IPS-20b (cell line): ENCODE measurements around the gene MPDZ.

ENCODE experiments used
- H3K27ac ChIP-seq: one replicate; pipeline ENCODE4 v1.5.1; 2013; ENCODE audit warnings: low read length
- H3K27me3 ChIP-seq: 2 replicates; pipeline ENCODE4 v1.6.1; 2013; ENCODE audit warnings: mild to moderate bottlenecking, low read length, inconsistent platforms; ENCODE audit not compliant: insufficient read depth
- H3K36me3 ChIP-seq: 2 replicates; pipeline ENCODE4 v1.6.1; 2013; ENCODE audit warnings: low read depth, mild to moderate bottlenecking, inconsistent platforms, low read length, moderate library complexity; ENCODE audit not compliant: insufficient read depth
- H3K4me1 ChIP-seq: 2 replicates; pipeline ENCODE4 v1.6.1; 2013; ENCODE audit warnings: mild to moderate bottlenecking, control low read depth, inconsistent platforms, low read length, moderate library complexity; ENCODE audit not compliant: insufficient read depth
- H3K4me3 ChIP-seq: 2 replicates; pipeline ENCODE4 v1.5.1; 2013; ENCODE audit warnings: mild to moderate bottlenecking, low read length, inconsistent platforms
- H3K9ac ChIP-seq: 2 replicates; pipeline ENCODE4 v1.6.1; 2013; ENCODE audit warnings: low read depth, mild to moderate bottlenecking, inconsistent platforms, low read length, moderate library complexity
- H3K9me3 ChIP-seq: 2 replicates; pipeline ENCODE4 v1.6.1; 2013; ENCODE audit warnings: mild to moderate bottlenecking, low read depth, low read length, inconsistent platforms; ENCODE audit not compliant: insufficient read depth

The MPDZ gene

GRCh38 chr9:13279284-13280141 is at the start of gene MPDZ:
TSS of gene MPDZ (minus strand) at chr9:13279692. CDS start at chr9:13250315, 29,377 bp downstream.
- Histone ChIP-seq H3K27me3 (no peaks in the 10 kb centered on the region), H3K36me3 (no peaks in the 10 kb centered on the region), H3K9me3 (no peaks in the 10 kb centered on the region), H3K4me3 (peak within 1 kb of the TSS; percentile 73), H3K4me1 (peaks cover 10% of the 10 kb centered on the region), H3K9ac (peak within 1 kb of the TSS; percentile 88), H3K27ac (no peak within 1 kb of the TSS)

GRCh38 chr9:13324988-13325387 is 45.5 kb upstream of the MPDZ start:
- Histone ChIP-seq H3K9me3 (no peaks in the 10 kb centered on the region), H3K27ac (no peak overlapping the region), H3K27me3 (no peaks in the 10 kb centered on the region), H3K36me3 (no peaks in the 10 kb centered on the region), H3K4me3 (no peak overlapping the region), H3K4me1 (no peaks in the 10 kb centered on the region), H3K9ac (no peak overlapping the region)

- H3K27me3 ChIP-seq: no peaks in the 10 kb centered on the region
- H3K4me3 ChIP-seq: no peak overlapping the region
- no peaks in the 10 kb centered on the region for H3K4me1 ChIP-seq
- H3K36me3 ChIP-seq: no peaks in the 10 kb centered on the region
- H3K27ac ChIP-seq: no peak overlapping the region
- peaks cover 3% of the 10 kb centered on the region; the same call in 1 of the 2 replicates for H3K9me3 ChIP-seq
- no peak overlapping the region for H3K9ac ChIP-seq
Observed at GRCh38 chr9:13322828-13323550, 43.5 kb upstream of the MPDZ start.

GRCh38 chr9:13318027-13318426 is 38.5 kb upstream of the MPDZ start:
- H3K9ac ChIP-seq: no peak overlapping the region
- H3K4me1 ChIP-seq: no peaks in the 10 kb centered on the region
- H3K4me3 ChIP-seq: no peak overlapping the region
- H3K27ac ChIP-seq: no peak overlapping the region
- H3K36me3 ChIP-seq: no peaks in the 10 kb centered on the region
- no peaks in the 10 kb centered on the region for H3K27me3 ChIP-seq
- H3K9me3 ChIP-seq: peaks cover 6% of the 10 kb centered on the region; the same call in 1 of the 2 replicates

- Histone ChIP-seq H3K36me3 (no peaks in the 10 kb centered on the region), H3K9me3 (peaks cover 4% of the 10 kb centered on the region; the same call in 1 of the 2 replicates), H3K27ac (no peak overlapping the region), H3K4me3 (no peak overlapping the region), H3K27me3 (no peaks in the 10 kb centered on the region), H3K9ac (no peak overlapping the region), H3K4me1 (no peaks in the 10 kb centered on the region)
Observed at GRCh38 chr9:13296972-13297371, 17.5 kb upstream of the MPDZ start.

GRCh38 chr9:13295556-13295955 is 16.1 kb upstream of the MPDZ start:
- Histone ChIP-seq H3K4me1 (no peaks in the 10 kb centered on the region), H3K27ac (no peak overlapping the region), H3K9ac (no peak overlapping the region), H3K27me3 (no peaks in the 10 kb centered on the region), H3K4me3 (no peak overlapping the region), H3K36me3 (no peaks in the 10 kb centered on the region), H3K9me3 (peaks cover 4% of the 10 kb centered on the region; the same call in 1 of the 2 replicates)

- Histone ChIP-seq H3K9me3 (peaks cover 4% of the 10 kb centered on the region; the same call in 1 of the 2 replicates), H3K9ac (no peak overlapping the region), H3K27me3 (no peaks in the 10 kb centered on the region)
Observed at GRCh38 chr9:13292782-13293181, 13.3 kb upstream of the MPDZ start.

GRCh38 chr9:13292158-13292557 is 12.7 kb upstream of the MPDZ start:
- Histone ChIP-seq H3K9ac (no peak overlapping the region), H3K4me3 (no peak overlapping the region), H3K27ac (no peak overlapping the region), H3K4me1 (no peaks in the 10 kb centered on the region), H3K36me3 (no peaks in the 10 kb centered on the region), H3K27me3 (no peaks in the 10 kb centered on the region), H3K9me3 (peaks cover 3% of the 10 kb centered on the region; the same call in 1 of the 2 replicates)

More at GRCh38 chr9:13292782-13293181, 13.3 kb upstream of the MPDZ start:
- Histone ChIP-seq H3K36me3 (no peaks in the 10 kb centered on the region), H3K27ac (no peak overlapping the region), H3K4me3 (no peak overlapping the region), H3K4me1 (no peaks in the 10 kb centered on the region)

GRCh38 chr9:13291718-13292117 is 12.2 kb upstream of the MPDZ start:
- no peak overlapping the region for H3K27ac ChIP-seq
- no peak overlapping the region for H3K4me3 ChIP-seq
- no peaks in the 10 kb centered on the region for H3K4me1 ChIP-seq

GRCh38 chr9:13284011-13284410 is 4.5 kb upstream of the MPDZ start:
- no peak overlapping the region for H3K27ac ChIP-seq
- H3K4me3 ChIP-seq: no peak overlapping the region
- no peaks in the 10 kb centered on the region for H3K36me3 ChIP-seq
- H3K27me3 ChIP-seq: no peaks in the 10 kb centered on the region
- no peaks in the 10 kb centered on the region for H3K9me3 ChIP-seq
- H3K4me1 ChIP-seq: no peaks in the 10 kb centered on the region
- H3K9ac ChIP-seq: no peak overlapping the region

More at GRCh38 chr9:13291718-13292117, 12.2 kb upstream of the MPDZ start:
- Histone ChIP-seq H3K27me3 (no peaks in the 10 kb centered on the region), H3K9me3 (no peaks in the 10 kb centered on the region; the same call in 1 of the 2 replicates), H3K9ac (no peak overlapping the region), H3K36me3 (no peaks in the 10 kb centered on the region)

- no peaks in the 10 kb centered on the region; the same call in 1 of the 2 replicates for H3K4me1 ChIP-seq
- H3K36me3 ChIP-seq: no peaks in the 10 kb centered on the region
- H3K27me3 ChIP-seq: no peaks in the 10 kb centered on the region
- H3K9ac ChIP-seq: no peak overlapping the region
- H3K4me3 ChIP-seq: no peak overlapping the region
- H3K27ac ChIP-seq: no peak overlapping the region
- H3K9me3 ChIP-seq: no peaks in the 10 kb centered on the region
Observed at GRCh38 chr9:13282998-13283397, 3.5 kb upstream of the MPDZ start.
